NCI-H524 treated with DMSO at 0.1 percent for 48 hours (cell line): ENCODE measurements around the gene GYS1.

Source experiments
- DNase-seq: peaks from one replicate; lab custom pipeline; 2025; lab: John Stamatoyannopoulos, UW

GYS1 gene

DNA sequence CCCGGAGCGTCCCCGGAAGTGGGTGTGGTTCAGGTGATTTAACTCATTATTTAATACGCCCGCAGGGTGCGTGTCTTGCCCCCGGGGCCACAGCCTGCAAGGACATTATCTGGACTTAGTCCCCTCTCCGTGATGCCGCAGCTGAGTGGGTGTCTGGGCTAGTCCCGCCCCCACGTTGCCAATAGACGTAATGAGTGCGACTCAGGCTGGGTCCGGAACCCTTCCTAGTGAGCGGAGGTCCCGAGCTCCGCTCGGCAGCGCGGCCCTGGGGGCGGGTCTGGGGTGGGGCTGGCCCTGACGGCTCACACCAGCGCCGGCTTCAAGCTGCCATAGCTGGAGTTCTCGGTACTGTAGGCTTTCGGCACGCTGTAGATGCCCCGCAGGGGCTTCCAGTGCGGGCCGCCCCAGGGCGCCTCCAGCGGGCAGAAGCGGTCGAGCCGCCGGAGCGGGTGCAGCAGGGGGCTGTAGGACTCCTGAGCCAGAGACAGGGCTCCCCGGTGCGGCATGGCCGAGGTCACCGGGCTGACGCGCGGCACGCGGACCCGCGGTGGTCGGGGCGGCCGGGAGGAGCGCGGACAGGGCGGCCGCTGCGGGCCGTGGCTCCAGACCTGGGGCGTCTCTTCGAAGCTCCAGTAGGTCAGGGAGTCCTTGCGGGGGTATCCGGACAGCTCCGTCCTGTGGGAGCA lies 24.7 kb upstream of the GYS1 start:
- no peak for DNase-seq

DNA sequence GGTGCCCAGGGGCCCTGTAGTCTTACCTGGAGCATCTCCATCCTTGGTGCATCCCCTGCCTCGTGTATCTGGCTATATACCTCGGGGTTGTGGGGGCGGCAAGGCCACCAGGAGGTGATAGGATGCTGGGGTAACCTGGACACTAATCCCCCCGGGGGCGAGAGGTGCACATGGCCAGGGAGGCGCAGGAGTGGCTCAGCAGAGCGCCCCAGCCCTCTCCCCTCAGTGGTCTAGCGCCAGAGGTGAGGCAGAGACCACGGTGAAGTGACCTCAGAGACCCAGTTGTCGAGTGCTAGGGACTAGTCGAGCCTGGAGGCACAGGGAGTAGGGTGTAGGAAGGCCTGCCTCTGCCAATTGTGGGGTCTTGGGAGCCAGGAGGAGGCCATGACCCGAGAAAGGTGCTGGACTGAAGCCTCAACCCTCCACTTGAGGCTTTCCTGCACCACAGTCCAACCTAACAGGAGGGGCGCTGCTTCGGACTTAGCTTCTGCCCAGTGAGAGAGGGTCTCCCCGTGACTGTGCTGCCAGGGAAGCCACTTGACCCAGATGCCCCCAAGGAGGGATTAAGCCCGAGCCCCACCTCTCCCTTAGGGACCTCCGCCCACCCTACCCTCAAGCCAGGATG lies 24.0 kb upstream of the GYS1 start, which contains the start of gene LHB:
TSS of gene LHB (minus strand) at position 51 of the 625 bp plus-strand sequence. CDS start at position 41, 10 bp downstream.
- DNase-seq, result no peak

DNA sequence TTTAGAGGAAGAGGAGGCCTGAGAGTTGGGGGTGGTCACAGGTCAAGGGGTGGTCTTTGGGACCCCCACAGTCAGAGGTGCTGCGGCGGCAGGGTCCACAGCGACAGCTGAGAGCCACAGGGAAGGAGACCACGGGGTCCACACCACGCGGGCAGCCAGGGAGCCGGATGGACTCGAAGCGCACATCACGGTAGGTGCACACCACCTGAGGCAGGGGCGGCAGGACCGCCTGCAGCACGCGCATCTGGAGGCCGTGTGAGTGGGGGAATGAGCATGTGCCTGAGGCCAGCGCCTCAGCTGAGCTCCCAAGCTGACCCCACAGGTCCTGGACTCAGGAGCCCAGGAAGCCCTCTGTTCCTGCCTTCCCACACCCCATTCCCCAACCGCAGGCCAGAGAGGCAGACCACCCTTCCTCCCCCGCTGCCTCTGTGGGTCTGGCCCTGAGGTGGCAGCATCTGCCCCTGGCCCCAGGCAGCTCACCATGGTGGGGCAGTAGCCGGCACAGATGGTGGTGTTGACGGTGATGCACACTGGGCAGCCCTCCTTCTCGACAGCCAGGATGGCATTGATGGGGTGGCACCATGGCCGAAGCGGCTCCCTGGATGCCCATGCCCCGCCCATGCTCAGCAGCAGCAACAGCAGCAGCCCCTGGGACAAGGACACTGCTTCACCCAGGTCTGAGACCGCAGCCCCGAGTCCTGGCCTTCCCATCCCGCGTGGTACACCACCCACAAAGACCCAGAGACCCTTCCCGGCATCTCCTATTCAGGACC lies 23.1 kb upstream of the GYS1 start:
- DNase-seq, result no peak

DNA sequence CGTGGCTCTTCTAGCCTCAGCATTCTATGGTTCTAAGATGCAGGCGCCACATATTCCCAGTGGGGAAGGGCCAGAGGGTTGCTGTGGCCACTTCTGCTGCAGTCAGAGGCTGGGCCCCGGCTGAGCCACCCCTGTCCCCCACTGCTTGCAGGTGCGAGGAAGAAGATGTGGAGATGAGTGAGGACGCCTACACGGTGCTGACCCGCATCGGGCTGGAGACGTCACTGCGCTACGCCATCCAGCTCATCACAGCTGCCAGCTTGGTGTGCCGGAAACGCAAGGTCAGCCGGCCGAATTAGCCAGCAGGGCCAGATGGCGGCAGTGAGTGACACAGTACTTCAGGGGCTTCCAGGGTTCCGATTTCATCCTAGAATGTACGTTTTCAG lies 21.8 kb upstream of the GYS1 start:
- peak; percentile 45 for DNase-seq

DNA sequence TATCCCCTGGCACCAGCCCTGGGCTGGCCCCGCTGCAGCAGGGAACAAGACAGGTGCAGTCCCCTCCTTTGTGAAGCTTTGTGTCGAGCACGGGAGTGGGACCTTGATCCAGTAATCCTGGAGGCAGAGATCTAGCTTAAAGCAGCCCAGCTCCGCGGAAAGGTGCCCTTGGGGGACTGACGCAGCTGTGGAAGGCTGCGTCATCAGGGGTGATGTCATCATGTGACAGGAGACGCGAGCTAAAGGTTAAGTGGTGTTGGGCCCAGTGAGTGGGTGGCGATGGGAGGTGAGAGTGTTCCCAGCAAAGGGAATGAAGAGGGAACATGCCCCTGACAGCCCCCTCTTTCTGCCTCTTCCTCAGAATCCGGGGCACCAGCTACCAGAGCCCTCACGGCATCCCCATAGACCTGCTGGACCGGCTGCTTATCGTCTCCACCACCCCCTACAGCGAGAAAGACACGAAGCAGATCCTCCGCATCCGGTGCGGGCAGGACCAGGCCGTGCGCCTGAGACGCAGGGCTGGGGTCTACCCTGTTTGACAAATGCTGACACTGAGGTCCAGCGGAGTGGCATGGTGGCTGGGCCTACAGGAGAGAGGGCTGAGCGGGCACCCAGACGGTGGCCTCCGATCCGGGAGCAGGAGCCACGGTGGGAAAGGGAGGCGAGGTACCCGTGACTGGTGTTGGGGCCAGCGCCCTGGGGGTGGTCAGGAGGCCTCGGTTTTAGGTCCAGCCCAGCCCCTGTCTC lies 21.2 kb upstream of the GYS1 start:
- DNase-seq, result no peak

DNA sequence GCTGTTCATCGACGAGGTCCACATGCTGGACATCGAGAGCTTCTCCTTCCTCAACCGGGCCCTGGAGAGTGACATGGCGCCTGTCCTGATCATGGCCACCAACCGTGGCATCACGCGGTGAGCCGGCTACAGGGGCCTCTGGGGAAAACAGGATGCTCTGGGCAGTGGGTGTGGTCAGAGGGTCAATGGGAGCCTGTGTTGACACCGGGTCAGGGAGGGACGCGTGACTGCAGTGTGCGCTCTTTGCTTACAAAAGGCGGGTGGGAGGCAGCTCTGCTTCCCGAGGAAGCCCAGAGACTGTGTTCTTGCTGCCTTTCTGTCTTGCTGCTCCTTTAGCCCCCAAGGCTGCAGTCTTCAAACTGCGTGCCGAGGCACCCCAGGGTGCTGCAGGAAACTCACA lies 18.1 kb upstream of the GYS1 start:
- no peak for DNase-seq

DNA sequence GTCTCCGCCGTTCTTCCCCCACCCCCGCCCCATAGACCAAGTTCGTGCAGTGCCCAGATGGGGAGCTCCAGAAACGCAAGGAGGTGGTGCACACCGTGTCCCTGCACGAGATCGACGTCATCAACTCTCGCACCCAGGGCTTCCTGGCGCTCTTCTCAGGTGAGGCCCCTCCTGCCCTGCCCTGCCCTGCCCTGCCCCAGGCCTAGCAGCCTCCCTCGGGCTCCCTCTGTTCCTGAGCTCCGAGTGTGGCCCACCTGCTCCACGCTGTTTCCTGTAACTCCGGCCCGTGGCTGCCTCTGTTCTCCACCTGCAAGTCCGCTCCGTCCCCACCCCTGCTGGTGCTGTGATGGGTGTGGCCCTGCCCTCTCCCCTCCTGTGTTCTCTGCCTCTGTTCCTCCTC lies 17.3 kb upstream of the GYS1 start:
- no peak for DNase-seq

DNA sequence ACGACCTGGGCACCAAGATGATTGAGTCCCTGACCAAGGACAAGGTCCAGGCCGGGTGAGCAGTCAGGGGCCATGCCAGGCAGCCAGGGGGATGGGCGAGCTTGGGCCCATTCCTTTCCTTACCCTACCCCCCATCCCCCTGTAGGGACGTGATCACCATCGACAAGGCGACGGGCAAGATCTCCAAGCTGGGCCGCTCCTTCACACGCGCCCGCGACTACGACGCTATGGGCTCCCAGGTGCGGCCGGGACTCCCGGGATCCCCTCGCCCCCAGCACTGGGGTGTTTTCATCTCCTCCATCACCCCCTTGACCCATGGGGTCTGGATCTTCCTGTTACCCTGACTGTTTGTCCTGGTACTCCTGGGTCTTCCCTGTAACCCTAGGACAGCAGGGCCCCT lies 16.7 kb upstream of the GYS1 start:
- DNase-seq, result no peak

DNA sequence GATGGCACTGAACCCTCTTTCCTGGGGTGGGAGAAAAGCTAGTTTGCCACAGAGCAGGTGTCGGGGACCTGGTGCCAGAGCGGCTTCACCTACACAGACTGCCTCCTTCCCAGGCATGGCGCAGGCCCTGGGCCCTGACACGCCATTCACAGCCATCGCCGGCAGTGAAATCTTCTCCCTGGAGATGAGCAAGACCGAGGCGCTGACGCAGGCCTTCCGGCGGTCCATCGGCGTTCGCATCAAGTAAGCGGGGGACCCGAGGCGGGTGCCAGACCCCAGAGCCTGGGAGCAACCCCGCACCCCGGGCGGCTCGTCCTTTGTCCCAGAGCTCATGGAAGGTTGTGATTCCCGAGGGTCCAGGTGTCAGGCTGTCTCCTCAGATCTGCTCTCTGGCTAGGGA lies 13.8 kb upstream of the GYS1 start:
- no peak for DNase-seq

DNA sequence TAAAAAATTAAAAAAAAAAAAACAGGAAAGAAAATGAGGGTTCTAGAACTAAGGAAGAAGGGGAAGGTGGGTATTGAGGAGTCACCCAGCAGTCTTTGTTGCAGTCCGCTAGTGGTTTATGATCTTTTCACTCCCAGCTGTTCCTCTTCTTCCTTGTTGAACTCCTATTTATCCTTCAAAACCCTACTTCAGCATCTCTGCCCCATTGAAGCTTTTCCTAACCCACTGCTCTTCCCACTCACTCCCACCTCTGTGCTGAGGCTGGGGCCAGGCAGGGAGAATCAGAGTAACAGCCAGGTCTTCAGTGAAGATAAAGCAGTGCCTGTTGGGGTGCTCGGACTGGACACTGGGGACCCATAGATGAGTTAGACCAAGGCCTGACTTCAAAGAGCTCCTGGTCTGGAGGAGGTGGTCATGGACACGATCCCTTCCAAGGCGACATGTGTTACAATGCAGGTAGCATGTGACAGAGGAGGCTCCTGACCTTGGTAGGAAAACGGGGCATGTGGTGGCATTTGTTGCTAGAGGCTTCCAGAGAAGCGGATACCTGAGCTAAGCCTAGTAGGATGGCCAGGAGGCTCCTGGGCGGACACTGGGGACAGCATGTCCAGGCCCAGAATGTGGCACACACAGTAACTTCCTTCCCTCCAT lies 12.0 kb upstream of the GYS1 start:
- DNase-seq, result no peak

DNA sequence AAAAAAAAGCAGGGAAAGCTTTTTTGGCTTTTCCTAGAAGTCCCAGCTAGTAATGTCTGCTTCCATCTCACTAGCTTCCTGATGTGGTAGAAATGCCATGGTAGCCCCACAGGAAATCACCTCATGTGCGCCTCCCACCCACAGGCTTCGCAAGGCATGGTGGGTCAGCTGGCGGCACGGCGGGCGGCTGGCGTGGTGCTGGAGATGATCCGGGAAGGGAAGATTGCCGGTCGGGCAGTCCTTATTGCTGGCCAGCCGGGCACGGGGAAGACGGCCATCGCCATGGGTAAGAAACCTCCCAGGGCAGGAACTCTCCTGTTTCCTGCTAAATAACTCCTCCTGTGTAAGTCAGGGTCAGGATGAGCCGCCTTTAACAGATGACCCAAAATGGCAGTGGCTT lies 11.0 kb upstream of the GYS1 start:
- DNase-seq, result no peak

DNA sequence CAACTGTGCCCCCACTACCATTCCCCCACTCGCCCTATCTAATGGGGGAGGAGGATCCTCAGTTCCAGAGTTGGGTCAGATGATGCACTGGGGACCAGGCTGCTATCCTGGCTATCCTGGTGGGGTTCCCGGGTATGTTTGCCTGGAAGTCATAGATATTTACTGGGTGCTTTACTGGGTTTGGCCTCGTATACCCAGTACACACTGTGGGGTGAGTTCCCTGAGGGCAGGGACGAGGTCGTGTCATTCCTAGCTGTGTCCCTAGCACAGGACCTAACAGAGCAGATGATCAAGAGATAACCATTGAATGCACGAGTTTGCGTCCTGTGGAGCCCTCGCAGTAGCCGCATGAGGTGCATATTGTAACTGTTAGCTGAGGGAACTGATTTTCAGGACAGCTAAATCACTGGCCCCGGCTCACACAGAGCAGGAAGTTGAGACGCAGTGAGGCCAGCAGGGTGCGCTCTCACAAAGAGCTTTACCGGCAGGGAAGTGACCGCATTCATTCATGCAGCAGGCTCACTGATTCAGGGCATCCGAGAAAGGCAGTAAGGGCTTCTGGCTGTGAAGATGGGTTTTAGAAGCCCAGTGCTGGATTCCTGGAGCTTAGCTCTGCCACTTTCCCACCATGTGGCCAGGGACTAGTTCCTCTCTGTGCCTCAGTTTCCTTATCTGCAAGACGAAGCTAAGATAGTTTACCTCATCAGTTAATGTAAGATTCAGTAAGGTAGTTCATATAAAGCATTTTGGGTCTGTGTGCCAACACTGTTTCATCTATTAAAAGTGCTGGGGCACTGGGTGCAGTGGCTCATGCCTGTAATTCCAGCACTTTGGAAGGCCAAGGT lies 6.6 kb upstream of the GYS1 start:
- no peak for DNase-seq

DNA sequence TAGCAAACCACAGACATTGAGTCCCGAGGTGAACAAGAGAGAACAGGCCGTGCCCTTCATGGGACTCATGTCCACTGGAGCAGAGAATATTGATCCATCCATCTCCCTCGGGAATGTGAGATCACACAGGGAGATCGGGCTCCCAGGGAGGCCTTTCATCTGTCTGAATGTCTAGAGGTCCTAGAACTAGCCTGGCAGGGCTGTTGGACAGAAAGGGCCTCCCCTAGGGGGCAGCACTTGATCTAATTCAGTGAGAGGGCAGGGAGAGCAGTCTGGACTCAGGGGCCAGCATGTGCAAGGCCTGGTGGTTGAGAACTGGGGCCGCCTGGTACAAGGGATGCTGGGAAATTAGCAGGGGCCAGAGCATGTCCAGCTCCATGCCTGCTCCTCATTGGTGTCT lies 4.9 kb upstream of the GYS1 start:
- DNase-seq, result no peak

DNA sequence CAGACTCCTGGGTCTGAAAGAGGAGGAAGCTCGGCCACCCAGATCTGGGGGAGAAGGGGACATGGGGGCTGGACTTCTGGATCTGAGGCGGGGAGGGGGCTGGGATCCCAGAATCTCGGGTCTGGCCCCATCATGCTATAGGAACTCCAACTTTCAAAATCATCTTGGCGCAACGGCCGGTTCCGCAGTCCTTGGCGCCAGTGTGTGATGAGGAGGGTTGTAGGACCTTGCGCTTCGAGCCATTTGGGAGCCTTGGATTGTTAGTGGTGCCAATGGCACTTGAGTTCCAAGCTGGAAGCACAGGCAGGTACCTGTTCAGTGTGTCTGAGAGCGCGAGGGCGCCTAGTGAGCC lies 902 bp upstream of the GYS1 start:
- DNase-seq, result no peak

DNA sequence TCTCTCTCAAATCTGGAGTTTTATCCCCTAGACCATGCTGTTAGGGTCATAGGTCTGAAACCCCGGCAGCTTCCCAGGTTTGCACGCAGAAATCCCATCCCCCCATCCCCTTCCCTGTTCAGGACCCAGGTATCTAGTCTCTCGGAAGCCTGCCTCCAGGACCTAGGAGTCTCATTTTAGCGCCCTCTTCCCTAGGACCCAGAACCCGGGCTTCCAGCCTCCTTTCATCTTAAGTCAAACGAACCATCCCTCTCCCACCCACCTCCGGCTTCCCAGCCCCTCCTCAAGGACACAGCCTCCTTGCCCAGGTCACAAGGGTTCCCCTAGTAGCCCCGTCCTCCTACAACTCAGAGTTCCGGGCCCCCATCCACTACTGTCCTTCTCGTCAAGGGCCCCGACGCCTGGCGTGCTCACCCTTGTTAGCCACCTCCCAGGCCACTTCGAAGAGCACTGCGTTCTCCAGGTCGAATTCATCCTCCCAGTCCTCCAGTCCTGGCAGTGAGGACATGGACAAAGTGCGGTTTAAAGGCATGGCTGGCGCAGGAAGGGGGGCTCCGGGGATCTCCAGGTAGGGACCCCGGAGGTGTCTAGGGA lies 431 bp downstream of the GYS1 start:
- DNase-seq, result no peak

DNA sequence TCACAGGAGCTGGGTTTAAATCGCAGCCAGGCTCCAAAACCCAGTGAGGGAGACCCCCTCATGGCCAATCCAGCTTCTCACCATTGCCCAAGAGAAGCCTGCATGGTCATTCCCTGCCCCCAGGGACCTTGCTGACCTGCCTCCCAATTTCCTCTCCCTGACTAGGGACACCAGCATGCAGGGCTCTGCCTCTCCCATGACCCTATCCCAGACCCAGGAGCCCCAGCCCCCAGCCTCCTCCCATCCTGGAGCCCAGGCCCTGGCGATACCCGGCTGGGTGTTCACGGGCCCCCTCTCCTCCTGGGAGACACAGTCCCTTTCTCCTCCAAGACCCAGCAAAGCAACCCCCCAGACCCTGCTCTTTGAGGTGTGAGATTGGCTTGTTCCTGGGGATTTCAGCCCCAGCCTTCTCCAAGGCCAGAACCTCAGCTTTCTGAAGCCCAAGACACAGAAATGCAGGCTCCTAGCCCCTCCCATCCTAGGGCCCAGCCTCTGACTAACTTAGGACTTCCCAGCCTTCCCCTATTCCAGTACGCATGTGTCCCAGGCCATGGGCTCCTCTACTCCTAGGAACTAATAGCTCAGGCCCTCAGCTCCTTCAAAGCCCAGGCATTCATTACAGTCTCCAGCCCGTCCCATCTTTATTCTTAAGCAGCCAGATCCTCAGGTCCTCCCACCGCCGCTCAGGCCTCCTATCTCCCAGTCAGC lies 1.1 kb downstream of the GYS1 start:
- DNase-seq, result no peak

DNA sequence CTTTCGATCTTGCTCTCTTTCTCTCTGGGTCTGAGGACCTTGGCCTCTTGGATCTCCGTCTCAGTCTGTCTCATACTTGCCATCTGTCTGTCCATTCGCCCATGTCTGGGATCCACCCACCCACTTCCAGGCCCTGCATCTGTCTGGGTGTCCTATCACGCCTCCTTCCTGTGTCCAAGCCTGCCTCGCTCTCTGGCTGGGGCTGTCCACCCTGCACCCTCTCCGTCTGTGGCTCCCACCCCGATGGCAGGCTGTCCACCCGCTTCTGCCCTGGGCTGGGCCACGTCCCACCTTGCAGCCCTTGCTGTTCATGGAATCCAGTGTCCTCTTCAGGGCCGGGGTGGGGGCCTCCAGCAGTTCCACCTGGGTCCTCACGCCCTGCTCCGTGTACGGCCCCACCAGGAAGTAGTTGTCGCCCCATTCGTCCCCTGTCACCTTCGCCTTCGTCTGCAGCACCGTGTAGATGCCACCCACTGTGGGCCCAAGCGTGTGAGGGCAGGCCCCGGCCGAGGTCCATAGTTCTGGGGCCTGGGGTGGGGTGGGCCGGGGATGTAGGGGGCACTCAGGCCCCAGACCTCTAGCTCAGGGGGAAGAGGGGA lies 2.0 kb downstream of the GYS1 start:
- no peak for DNase-seq

DNA sequence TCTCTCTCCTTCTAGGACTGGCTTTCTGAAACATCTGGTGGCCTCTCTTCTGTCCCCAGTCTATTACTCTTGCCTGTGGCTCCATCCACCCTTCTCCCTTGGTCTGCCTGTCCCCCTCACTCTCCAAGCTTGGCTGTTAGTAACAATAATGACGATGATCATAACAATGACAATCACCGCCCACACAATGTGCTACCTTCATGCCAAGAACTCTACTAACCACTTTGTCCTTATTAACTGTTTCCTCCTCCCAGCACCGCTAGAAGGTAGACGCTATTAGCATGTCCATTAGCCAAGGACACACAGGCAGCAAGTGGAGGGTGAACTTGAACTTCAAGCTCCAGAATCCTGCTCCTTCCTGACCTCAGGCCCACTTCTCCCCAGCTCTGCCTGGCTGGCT lies 2.7 kb downstream of the GYS1 start:
- DNase-seq, result no peak

DNA sequence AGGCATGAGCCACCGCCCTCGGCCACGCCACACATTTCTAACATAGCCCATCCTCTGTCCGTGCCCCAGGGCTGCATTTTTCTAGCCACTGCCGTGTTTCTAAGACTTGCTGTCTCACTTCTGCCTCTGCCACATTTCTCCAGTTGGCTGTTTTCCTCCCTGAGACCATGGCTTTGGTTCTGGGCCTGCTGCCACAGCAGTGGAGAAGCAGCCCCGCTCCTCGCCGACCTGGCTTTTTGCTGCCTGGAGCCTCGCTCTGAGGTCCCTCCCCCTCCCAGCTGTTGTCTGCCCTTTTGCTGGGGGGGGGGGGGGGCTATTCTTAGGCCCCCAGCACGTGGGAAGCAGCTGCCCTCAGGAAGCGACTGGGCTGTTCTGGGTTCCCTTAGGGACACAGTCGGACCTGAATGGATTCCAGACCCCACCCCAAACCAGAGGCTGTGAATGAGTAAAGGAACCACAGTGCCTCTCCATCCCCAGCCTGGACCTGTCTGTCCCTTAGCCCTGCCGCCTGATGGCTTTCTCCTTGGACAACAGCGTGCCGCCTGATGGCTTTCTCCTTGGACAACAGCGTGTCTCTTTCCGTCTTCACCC lies 3.3 kb downstream of the GYS1 start:
- DNase-seq, result no peak
